Ishikawa (cell line): ENCODE data around the gene ENOX2.
A peak's percentile ranks its signal among the peaks of the same experiment; 100 is the strongest.

Experiments
- CEBPB ChIP-seq: IDR thresholded peaks from 2 replicates; pipeline ENCODE4 v1.6.1; 2012
- CREB1 ChIP-seq: IDR thresholded peaks from 2 replicates; pipeline ENCODE4 v1.6.1; 2012; ENCODE audit warnings: low read depth
- EGR1 ChIP-seq: IDR thresholded peaks from 2 replicates; pipeline ENCODE4 v1.6.1; 2012
- EP300 ChIP-seq: IDR thresholded peaks from 2 replicates; pipeline ENCODE4 v1.6.1; 2012; ENCODE audit warnings: borderline replicate concordance
- FOXM1 ChIP-seq: IDR thresholded peaks from 2 replicates; pipeline ENCODE4 v1.6.1; 2012; ENCODE audit warnings: low read depth, borderline replicate concordance
- NFIC ChIP-seq: IDR thresholded peaks from 2 replicates; pipeline ENCODE4 v1.6.1; 2012
- RAD21 ChIP-seq: IDR thresholded peaks from 2 replicates; pipeline ENCODE4 v1.6.1; 2012; ENCODE audit warnings: low read depth
- TAF1 ChIP-seq: IDR thresholded peaks from 2 replicates; pipeline ENCODE4 v1.6.1; 2012; ENCODE audit warnings: low read depth, mild to moderate bottlenecking
- TCF12 ChIP-seq: IDR thresholded peaks from 2 replicates; pipeline ENCODE4 v1.6.1; 2012; ENCODE audit warnings: low read depth
- TEAD4 ChIP-seq: IDR thresholded peaks from 2 replicates; pipeline ENCODE4 v1.6.1; 2012
- YY1 ChIP-seq: IDR thresholded peaks from 2 replicates; pipeline ENCODE4 v1.6.1; 2012; ENCODE audit warnings: low read depth
- ZBTB7A ChIP-seq: IDR thresholded peaks from 2 replicates; pipeline ENCODE4 v1.6.1; 2012; ENCODE audit warnings: low read depth
- TF ChIP-seq, protein P1 (sequence below): IDR thresholded peaks from 2 replicates; pipeline ENCODE4 v1.6.1; 2012; ENCODE audit warnings: low read depth, mild to moderate bottlenecking
- TF ChIP-seq, protein P2 (sequence below): IDR thresholded peaks from 2 replicates; pipeline ENCODE4 v1.6.1; 2012
- TF ChIP-seq, protein P3 (sequence below): IDR thresholded peaks from 2 replicates; pipeline ENCODE4 v1.6.1; 2012

The ENOX2 gene

DNA sequence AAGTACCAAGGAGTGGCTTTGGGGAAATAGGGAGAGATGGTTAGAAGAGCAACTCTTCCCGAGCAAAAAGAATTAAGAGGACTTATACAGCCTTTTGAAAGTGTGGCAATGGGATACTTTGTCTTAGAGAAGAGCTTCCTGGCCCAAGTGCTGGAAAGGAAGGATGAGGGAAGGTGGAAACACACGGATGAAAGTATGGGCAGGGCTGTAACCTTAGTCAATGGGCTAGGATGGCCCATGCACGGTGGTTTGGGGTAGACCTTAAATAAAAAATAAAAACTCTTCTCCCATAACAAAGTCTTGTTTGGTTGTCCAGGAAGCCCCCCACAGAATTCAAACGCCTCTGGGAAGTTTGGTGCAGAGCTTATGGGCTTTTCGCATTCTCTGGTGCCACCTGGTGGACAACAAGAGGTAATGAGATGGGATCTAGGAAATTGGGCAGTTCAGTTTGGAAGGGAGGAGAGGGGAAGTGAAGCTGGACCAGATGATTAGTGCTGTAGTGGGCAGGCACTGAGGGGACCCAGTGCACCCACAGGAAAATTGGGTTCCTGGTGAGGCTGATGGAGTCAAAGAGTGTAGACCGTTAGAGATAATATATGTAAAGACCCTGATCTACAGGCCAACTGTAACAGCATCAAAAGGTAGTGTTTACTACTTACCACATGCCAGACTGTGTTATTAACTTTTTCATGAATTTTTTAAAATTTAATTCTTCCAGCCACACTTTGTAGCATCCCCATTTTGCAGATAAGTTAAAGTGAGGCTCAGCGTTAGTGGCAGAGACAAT, 13.8 kb upstream of the ENOX2 start:
- TF ChIP-seq CEBPB (no peak), RAD21 (peak; percentile 81)

DNA sequence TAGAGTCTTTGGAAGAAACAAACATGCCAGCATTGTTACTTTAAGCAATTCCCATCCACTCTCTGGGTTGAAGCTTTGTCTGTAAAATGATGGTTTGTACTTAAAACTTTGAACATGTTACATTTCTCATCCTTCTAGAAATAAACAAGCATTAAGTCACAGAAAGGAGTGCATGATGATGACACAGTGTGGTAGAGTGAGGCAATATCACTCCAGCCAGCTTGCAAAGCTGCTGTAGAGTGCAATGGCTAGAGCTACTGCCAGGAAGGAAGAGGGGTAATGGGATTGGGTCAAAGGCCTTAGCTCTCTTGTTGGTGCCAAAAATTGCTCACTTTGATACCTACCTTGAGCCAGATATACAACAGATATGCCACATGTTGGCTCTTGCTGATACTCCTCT, 12.3 kb upstream of the ENOX2 start:
- TF ChIP-seq RAD21 (no peak), ZBTB7A (no peak), FOXM1 (no peak), EP300 (no peak), YY1 (no peak), NFIC (no peak), TEAD4 (no peak), TCF12 (no peak), CREB1 (no peak), CEBPB (no peak), EGR1 (no peak), TAF1 (no peak)
- TF ChIP-seq, protein P1, sequence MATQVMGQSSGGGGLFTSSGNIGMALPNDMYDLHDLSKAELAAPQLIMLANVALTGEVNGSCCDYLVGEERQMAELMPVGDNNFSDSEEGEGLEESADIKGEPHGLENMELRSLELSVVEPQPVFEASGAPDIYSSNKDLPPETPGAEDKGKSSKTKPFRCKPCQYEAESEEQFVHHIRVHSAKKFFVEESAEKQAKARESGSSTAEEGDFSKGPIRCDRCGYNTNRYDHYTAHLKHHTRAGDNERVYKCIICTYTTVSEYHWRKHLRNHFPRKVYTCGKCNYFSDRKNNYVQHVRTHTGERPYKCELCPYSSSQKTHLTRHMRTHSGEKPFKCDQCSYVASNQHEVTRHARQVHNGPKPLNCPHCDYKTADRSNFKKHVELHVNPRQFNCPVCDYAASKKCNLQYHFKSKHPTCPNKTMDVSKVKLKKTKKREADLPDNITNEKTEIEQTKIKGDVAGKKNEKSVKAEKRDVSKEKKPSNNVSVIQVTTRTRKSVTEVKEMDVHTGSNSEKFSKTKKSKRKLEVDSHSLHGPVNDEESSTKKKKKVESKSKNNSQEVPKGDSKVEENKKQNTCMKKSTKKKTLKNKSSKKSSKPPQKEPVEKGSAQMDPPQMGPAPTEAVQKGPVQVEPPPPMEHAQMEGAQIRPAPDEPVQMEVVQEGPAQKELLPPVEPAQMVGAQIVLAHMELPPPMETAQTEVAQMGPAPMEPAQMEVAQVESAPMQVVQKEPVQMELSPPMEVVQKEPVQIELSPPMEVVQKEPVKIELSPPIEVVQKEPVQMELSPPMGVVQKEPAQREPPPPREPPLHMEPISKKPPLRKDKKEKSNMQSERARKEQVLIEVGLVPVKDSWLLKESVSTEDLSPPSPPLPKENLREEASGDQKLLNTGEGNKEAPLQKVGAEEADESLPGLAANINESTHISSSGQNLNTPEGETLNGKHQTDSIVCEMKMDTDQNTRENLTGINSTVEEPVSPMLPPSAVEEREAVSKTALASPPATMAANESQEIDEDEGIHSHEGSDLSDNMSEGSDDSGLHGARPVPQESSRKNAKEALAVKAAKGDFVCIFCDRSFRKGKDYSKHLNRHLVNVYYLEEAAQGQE = no peak
- TF ChIP-seq, protein P2, sequence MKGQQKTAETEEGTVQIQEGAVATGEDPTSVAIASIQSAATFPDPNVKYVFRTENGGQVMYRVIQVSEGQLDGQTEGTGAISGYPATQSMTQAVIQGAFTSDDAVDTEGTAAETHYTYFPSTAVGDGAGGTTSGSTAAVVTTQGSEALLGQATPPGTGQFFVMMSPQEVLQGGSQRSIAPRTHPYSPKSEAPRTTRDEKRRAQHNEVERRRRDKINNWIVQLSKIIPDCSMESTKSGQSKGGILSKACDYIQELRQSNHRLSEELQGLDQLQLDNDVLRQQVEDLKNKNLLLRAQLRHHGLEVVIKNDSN = no peak
- TF ChIP-seq, protein P3, sequence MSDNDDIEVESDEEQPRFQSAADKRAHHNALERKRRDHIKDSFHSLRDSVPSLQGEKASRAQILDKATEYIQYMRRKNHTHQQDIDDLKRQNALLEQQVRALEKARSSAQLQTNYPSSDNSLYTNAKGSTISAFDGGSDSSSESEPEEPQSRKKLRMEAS = no peak

DNA sequence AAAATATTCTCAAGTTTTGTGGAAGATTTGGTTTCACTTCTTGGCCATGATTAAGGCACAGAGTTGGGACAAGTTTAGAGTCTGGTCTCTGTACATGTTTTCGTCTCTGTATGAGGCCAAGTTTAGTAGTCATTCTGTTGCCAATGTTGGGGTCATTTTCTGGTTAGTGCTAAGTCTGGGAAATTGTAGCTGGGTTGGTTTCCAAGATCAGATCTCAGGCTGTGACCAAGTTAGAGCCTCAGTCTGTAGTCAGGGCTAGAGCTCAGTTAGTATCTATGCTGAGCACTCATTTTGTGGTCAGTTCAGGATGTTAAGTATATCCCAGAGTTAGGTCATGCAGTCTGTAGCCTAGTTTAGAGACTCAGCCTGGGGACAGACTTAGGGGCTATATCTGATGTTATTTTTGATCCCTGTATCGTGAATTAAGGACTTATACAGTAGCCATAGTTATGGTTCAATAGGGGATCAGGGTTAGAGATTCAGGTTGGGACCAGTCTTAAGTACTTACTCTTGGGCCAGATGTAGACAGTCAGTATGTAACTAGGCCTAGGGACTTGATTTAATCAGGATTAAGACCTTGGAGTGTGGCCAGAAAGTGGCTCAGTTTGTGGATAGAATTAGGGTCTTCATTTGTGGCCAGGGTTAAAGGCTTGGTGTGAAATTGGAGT, 6.6 kb upstream of the ENOX2 start:
- TF ChIP-seq FOXM1 = no peak
- TF ChIP-seq, protein P2 = no peak
- TF ChIP-seq EP300 = no peak
- TF ChIP-seq, protein P1 = no peak
- TF ChIP-seq ZBTB7A = no peak
- TF ChIP-seq EGR1 = no peak
- TF ChIP-seq TEAD4 = no peak
- no peak for TF ChIP-seq YY1
- no peak for TF ChIP-seq TAF1
- no peak for TF ChIP-seq NFIC

DNA sequence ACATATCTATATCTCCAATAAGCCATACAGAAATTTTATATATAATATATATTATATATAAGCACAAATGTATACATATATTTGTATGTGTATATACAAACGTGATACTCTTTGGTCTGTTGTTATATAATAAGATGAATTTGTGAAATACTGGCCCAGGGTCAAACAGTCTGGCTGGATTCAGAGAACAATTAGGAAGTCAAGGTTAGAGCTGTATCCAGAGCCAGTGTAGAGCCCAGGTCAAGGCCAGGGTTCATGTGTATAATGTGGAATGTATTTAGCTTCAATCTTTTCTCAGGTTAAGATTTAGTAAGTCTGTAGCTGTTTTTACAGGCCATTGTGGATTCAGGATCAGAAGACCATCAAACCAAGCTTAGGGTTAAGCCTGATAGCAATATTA, 3.8 kb upstream of the ENOX2 start:
- no peak for TF ChIP-seq ZBTB7A
- TF ChIP-seq CEBPB = no peak
- TF ChIP-seq EP300 = no peak
- TF ChIP-seq TEAD4 = no peak
- TF ChIP-seq, protein P1 = no peak

DNA sequence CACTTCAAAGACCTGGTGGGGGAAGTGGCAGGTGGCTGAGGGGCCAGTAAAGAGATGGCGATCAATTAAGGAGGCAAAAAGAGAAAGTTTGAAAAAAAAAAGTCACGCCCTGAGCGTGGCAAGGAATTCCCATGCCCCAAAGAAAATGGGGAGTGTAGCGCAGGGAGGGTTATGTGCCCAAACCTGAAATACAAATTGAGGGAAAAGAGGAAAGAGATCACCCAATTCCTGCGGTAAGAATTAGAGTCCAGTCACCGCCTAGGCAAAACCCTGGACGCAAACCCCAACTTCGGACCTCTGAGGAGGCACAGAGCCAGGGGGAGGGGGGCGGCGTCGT, 595 bp downstream of the ENOX2 start:
- TF ChIP-seq, protein P3 = no peak
- no peak for TF ChIP-seq TCF12
- TF ChIP-seq, protein P2 = 0 out of 2 replicates have a peak, but pooled peaks have one; percentile 15
